Cardiac septum (tissue), 1 donor: Measurements from ENCODE around the gene CSRNP2. TPM values are rescaled to one million over a fixed set of nuclear protein-coding genes. Genes with fewer than 3 reads are reported as not detected.
"Not testable (repeated sequence)": the region's sequence is repeated elsewhere in the genome, so short reads cannot be mapped to it uniquely, and the experiment has no call there.

Experiments
- DNase-seq: peaks from one replicate; pipeline ENCODE4 v3.0.0-alpha.2; 2020; ENCODE audit warnings: low spot score
- intact Hi-C: fragments of 100-400 bp; cut with DNase I; formaldehyde crosslinking; loops from one replicate; pipeline ENCODE4 v1.14.0; 2022
- total RNA-seq: library from RNA; stranded (reverse); fragmentation: NEBNext Ultra II Directional; extraction: Animal tissue kit (Norgen Biotek cat#: 25700); gene quantifications from one replicate; pipeline ENCODE4 v1.2.1, GENCODE V29; 2021
- donor health status: DM: no; HTN: no; CAD: no.

Gene CSRNP2
- total RNA-seq, 1 donor from 2014 or later = 30.1 TPM

- intact Hi-C loops = no loop called here
- no peak for DNase-seq
Observed at GRCh38 chr12:51036279-51036678, 47.1 kb downstream of the CSRNP2 start.

DNA sequence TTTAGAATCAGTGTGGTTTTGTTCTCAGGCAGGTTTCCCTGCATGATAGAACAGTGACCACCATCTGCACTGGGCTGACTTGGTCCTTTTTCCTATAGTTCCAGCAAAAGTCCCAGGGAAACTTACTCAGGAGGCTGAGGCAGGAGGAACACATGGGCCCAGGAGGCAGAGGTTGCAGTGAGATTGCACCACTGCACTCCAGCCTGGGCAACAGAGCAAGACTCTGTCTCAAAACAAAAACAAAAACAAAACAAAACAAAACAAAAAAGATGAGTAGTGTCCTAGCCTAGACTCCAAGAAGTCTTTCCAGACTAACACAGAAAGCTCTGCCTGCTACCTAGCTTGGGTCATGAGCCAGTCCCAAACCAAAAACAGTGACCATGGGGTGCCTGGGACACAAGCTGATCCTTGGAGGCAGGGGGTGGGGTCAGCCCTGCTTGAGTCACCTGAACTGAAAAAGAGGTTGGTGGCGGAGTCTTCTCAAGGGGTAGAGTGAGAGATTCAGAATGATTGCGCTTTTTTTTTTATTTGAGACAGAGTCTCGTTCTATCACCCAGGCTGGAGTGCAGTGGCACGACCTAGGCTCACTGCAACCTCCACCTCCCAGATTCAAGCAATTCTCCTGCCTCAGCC lies 49.8 kb downstream of the CSRNP2 start:
- intact Hi-C loops = no loop called here
- no peak for DNase-seq

- intact Hi-C loops = no loop called here
- no peak for DNase-seq
Observed at GRCh38 chr12:51033048-51033447, 50.3 kb downstream of the CSRNP2 start.

- DNase-seq = no peak
- intact Hi-C loops = no loop called here
Observed at GRCh38 chr12:51028813-51029150, 54.6 kb downstream of the CSRNP2 start.

GRCh38 chr12:51028126-51028812 lies 55.1 kb downstream of the CSRNP2 start:
- no peak for DNase-seq
- intact Hi-C loops = no loop called here

DNA sequence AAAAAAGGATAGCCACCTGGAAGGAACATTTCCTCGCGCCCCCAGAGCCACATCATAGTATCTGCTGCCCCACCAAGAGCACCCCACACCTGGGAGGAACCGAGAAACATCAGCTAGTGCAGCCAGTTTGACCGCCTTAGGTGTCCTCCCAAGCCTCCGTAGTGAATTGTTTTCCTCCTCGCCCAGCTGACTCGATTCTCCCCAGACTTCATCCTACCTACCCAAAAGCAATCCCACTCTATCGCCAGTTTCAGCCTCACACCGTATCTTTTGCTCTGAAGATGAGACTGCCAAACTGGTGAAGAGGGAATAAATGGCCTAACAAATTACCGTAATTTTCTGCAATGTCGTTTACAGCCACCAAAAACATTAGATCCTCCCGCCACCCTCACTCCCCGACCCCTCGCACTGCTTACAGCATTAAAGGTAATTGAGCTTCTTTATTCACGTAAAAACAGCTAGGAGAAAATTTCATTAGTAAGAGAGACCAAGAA lies 56.0 kb downstream of the CSRNP2 start:
- intact Hi-C loops = loop anchor here (2.0 kb wide), 1 partner anchor 19 kb away; no protein-coding TSS in a partner anchor

DNA sequence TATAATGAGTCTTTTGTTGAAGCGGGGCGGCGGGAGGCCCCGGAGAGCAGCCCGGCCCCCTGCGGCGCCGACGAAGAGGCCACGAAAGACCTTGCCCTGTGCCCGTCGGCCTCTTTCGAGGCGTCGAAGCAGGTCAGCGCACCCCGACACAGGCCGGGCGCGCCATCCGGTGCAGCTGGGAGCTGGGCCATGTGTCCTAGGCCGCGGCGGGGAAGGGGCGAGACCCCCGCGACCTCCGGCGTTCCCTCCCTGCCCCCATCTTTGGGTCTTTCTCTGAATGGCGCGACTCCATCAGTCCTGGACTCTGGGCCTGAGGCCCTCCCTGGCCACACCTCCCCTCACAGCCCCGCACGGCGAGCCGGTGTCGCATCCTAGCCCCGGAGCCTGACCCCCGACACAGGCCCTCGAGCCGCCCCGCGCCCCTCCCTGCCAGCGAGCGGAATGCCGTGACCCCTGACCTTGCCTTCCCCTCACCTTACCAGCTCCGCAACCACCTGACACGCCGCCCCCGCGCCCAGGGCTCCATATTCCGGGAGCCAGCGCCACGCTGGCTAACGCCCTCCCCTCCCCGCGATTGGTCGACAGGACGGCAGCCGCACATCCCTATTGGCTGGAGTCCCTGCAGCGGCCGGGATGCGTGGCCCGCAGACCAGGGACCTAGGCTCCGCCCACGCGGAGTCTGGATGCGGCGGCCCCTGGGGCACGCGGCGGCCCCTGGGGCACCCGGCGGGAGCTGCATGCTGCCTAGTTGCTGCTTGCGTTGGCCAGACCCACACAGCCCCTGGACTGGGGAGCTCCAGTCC lies 57.4 kb downstream of the CSRNP2 start, which contains the start of gene SLC11A2:
Gene SLC11A2, minus strand, starts transcription at position 549 of the 803 bp plus-strand sequence. CDS start 15,656 bp downstream, outside the sequence.
- intact Hi-C loops = loop anchor here (2.0 kb wide), 1 partner anchor 21 kb away; no protein-coding TSS in a partner anchor
- peak; percentile 98 for DNase-seq

More for the DNA sequence above, 56.0 kb downstream of the CSRNP2 start:
- DNase-seq = no peak

DNA sequence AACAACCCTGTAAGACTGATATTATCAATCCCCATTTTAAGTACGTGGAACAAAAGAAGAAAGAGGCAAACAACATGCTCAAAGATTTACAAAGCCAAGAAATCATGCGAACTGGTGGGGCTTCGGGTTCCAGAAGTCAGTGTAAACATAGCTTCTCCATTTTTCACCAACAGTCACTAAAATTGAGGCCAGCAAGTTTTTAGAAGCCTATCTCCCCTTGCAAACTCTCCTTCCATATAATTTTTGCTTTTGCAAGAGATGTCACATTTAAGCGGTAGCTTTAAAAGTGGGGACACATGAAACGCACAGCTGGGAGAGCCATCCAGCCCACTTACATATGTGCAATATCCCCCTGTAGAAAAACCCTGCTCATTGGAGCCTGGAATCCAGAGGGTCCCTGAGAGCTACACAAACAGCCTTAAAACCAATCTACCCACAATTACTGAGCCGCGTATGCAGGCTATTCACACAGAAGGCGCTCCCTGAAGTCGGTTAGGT lies 58.0 kb downstream of the CSRNP2 start:
- no peak for DNase-seq
- intact Hi-C loops = no loop called here

DNA sequence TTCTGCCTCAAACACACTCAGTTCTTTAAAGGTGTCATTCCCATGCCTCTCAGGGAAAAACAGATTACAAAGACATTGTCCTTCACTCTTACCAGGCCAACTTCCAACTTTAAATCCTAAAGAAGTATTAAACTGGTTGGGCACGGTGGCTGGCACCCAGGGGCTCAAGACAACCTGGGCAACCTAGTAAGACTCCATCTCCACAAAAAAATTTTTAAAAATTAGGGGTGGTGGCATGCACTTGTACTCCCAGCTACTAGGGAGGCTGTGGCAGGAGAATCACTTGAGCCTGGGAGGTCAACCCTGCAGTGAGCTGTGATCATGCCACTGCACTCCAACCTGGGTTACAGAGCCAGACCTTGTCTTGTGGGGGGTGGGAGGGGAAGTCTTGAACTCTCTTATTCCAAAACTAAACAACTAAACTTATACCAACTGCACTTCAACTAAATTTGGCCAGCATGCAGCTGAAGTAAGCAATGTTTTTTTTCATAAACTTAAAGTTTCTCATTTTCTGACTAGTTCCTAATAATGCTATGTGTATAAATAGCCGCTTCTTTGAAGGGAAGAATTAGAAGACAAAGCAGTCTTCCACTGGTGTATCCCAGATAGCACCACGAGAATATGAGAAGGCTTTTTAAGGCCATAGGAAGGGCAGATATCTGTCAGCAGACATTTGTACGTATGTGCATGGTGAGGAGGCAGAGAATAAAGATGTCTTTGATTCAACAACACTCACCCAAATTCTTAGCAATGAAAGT lies 59.6 kb downstream of the CSRNP2 start:
- intact Hi-C loops = no loop called here
- DNase-seq = no peak

DNA sequence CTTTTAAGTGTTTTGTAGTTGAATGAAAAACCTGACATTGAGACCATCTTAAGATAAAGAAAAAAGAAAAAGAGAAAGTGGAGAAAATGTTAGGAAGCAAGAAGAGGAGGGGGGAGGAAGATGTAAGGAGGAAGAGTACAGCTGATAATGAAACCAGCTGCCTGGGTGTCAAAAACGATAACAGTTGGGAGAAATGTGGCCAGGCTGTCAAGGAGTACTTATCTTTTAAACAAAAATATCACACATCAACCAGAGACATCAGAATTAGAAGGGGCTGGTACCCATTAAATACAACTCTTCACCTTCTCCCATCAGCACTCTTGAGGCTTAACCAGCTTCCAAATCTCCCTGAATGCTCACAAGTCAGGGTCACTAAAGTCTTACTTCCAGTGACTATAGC lies 61.7 kb downstream of the CSRNP2 start:
- intact Hi-C loops = no loop called here
- DNase-seq = no peak

GRCh38 chr12:51020448-51021182 lies 62.8 kb downstream of the CSRNP2 start:
- intact Hi-C loops = no loop called here
- no peak for DNase-seq

GRCh38 chr12:51019927-51020326 lies 63.5 kb downstream of the CSRNP2 start:
- intact Hi-C loops = no loop called here
- no peak for DNase-seq

- no peak for DNase-seq
- intact Hi-C loops = no loop called here
Observed at GRCh38 chr12:51018956-51019355, 64.4 kb downstream of the CSRNP2 start.

DNA sequence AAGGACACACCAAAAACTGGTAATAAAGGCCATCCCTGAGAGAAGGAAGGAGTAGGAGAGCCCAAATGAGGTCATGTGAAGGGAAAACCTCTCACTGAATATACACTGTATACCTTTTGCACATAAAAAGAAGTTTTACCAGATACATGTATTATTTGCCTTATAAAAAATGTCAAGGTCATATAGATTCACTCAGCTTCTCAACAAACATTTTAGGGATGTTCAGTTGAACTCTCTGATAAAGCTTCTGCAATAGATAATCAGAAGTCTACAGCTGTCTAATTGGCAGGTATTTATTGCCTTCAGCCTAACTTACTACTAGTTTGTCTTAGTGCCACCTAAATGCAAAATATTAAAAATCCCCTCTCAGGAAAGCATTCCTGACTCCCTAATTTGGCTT lies 65.9 kb downstream of the CSRNP2 start:
- no peak for DNase-seq
- intact Hi-C loops = no loop called here

DNA sequence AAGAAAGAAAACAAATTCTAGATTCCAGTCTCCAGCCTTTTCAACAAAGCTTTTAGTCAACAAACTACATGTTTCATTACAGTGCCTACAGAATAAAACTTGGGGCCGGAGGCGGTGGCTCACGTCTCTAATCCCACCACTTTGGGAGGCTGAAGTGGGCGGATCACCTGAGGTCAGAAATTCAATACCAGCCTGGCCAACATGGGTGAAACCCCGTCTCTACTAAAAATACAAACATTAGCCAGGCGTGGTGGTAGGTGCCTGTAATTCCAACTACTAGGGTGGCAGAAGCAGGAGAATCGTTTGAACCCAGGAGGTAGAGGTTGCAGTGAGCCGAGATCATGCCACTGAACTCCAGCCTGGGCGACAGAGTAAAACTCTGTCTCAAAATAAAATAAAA lies 68.9 kb downstream of the CSRNP2 start:
- intact Hi-C loops, DNase-seq: not testable (repeated sequence)

- DNase-seq = no peak
- intact Hi-C loops = no loop called here
Observed at GRCh38 chr12:51013441-51013840, 70.0 kb downstream of the CSRNP2 start.

- no peak for DNase-seq
- intact Hi-C loops = no loop called here
Observed at GRCh38 chr12:51012570-51013236, 70.7 kb downstream of the CSRNP2 start.

GRCh38 chr12:51011955-51012354 lies 71.4 kb downstream of the CSRNP2 start:
- intact Hi-C loops = no loop called here
- DNase-seq = no peak
